HT1080 (cell line): ENCODE results near the gene ARHGAP40. TPM values are rescaled to one million over a fixed set of nuclear protein-coding genes. Genes with fewer than 3 reads are reported as not detected.

ENCODE experiments used
- DNase-seq: peaks from one replicate; pipeline ENCODE4 v3.0.0-alpha.2; 2015; ENCODE audit warnings: low read depth
- total RNA-seq: library from RNA; depleted of rRNA; stranded (reverse); fragments of >200 nt; shearing (Covaris generic); gene quantifications from 2 replicates; pipeline ENCODE4 v1.2.3, GENCODE V29; 2014

ARHGAP40 gene
- total RNA-seq, 1 experiment from 2014 or later: 0.03 TPM

DNA sequence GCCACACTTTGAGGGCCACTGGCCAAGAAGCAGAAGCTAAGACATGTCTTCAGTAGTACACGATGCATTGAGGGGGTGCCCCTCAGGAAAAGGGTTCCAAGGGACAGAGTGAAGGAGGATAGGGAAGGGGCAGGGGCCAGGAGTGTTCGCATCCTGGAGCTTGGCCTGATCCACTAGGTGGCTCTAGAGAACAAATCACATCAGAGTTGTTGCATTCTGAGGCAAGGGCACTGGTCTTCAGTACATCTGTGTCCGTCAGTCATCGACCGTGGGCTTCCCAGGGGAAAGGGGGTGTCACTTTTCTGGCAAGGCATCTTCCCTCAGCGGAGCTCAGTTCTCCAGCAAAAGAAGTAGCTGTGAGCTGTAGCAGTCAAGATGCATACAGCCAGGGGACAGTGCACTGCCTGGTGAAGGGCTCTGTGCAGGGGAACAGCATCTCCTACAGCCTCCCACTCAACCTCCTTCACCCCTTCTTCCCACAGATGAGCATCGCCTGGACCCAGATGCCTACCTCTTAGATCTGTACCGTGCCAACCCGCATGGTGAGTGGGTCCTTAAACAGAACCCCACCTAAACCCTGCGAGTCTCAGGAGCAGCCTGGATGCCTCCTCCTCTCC lies 47.8 kb downstream of the ARHGAP40 start:
- no peak for DNase-seq

DNA sequence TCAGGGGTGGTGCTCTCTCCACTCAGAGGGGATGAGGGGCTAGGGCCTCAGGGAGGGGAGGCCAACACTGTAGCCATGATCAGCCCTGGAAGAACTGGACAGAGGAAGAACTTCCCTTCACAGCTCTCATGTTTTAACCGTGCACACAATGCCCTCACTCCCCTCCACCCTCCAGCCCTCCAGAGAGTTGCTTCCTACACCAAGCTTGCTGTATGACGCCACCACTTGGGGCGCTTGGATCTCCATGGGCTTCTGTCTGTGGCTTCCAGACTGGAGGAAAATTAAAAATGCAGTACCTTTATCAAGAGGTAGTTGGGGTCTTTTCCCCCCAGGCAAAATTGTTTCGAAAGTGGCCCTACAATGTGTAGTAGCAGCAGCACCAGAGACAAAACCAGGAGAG lies 48.4 kb downstream of the ARHGAP40 start:
- DNase-seq: no peak

DNA sequence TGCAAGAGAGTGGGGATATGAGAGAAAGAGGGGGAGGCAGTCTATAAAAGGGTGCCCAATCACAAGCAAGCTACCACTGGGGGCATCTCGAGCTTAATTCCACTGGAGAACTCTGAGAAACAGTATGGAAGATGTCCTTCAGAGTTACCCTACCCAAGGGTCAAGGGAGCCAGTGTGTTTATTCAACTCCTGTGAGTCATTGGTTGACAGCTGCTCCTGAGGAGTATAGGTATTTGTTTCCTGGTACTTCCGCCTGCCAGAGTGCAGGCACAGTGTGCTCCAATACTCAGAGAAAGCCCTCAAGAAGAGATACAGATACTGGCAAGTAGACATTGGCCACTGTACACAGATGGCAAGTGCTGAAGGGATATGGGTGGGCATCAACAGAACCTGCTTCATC lies 49.5 kb downstream of the ARHGAP40 start:
- DNase-seq: no peak

DNA sequence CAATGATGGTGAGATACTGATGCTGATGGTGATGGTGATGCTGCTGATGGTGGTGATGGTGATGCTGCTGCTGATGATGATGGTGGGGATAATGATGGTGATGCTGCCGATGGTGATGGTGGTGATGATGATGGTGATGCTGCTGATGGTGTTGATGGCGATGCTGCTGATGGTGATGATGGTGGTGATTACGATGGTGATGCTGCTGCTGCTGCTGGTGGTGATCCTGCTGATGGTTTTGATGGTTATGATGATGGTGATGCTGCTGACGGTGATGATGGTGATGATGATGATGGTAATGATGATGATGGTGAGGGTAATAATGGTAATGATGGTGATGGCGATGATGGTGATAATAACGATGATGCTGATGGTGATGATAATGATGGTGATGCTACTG lies 50.0 kb downstream of the ARHGAP40 start:
- no peak for DNase-seq

DNA sequence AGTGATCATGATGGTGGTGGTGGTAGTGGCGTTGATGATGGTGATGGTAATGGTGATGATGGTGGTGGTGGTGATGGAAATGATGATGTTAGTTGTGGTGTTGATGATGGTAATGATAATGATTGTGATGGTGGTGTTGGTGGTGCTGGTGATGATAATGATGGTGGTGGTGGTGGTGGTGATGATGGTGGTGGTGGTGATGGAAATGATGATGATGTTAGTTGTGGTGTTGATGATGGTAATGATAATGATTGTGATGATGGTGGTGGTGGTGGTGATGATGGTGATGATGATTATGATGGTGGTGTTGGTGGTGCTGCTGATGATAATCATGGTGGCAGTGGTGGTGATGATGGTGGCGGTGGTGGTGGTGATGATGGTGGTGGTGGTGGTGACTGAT lies 51.4 kb downstream of the ARHGAP40 start:
- no peak for DNase-seq

DNA sequence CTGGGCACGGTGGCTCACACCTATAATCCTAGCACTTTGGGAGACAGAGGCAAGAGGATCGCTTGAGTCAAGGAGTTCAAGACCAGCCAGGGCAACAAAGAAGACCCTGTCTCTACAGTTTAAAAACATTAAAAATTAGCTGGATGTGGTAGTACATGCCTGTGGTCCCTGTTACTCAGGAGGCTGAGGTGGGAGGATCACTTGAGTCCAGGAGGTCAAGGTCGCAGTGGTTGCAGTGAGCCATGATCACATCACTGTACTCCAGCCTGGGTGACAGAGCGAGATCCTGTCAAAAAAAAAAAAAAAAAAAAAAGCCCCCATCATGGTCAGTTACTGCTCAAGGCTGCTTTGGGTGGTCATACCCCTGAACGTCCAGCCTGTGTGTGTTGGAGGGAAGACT lies 55.8 kb downstream of the ARHGAP40 start:
- no peak for DNase-seq

DNA sequence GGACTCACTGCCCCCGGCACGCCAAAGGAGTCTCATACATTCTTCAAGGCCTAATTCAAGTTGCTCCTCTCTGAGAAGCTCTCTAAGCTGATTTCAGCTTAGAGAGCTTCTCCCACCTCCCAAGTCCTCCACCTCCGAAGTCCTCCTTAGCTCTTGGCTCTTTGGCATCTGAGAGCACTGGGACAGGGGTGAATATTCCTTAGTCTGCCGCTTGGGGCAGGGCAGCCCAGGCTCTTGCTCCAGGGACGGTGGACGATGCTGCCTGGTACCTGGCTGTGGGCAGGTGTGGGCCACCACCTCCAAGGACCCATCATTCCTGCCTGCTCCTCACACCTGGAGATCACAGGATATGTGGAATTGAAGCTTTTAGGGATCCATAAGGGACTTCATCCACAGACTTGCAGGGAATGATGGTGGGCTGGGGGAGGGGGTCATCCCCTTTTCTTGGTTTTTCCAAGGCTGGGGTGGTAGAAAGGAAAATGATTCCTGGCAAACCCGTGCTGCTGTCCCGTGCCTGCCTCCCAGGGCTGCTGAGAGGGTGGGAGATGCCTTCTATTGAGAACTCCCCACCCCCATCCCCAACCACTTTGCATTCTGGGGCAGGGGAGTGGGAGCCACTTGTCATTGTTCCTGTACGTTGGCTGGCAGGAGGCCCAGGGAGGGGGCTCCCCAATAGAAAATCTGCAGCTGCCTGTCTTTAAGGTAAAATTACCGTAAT lies 57.4 kb downstream of the ARHGAP40 start:
- DNase-seq: no peak

DNA sequence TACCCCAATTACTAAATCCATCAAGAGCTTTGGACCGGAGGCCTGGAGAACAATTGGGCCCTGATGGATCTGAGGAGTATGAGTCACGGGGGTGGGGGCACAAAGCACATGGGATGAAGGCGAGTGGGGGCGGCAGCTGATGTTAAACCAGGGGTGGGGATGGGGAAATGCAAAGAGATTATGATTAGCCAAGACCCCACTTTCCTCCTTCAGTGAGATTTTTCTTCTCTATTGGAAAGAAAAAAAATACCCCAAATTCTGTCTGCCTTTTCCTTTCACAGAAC lies 57.9 kb downstream of the ARHGAP40 start:
- no peak for DNase-seq

DNA sequence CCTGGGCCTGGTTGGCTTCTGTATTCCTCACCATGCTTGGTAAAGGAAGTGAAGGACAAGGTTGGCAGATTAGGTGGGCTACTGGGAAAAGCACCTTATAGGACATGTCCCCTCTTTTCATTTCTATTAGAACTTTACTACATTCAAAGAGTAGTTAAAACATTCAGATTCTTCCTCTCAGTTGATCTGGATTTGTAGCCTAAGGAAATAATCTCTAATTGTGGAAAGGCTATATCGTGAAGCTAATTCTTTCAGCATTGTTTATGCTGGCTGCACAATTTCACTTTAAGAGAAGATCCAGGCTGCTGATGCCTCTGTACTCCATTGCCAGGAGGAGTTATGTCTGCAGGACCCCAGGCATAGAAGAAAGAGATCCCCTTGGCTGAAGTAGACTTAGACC lies 58.8 kb downstream of the ARHGAP40 start:
- DNase-seq: no peak

DNA sequence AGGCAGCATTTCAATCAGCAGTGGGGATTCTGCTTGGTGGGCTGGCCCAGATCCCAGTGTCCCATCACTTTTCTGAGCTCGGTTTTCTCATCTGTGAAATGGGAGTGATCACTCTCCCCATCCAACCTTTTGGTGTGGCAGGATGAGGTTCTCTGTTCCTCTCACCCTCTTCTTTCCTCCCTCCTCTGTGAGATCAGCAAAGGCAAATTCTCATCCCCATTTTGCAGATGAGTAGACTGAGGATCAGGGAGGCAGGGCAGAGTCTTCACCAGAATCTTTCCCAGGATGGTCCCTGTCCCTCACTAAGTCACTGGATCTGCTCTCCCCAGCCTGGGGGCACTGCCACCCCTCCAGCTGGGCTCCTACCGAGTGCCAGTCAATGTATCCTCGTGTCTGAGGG lies 62.1 kb downstream of the ARHGAP40 start:
- no peak for DNase-seq

DNA sequence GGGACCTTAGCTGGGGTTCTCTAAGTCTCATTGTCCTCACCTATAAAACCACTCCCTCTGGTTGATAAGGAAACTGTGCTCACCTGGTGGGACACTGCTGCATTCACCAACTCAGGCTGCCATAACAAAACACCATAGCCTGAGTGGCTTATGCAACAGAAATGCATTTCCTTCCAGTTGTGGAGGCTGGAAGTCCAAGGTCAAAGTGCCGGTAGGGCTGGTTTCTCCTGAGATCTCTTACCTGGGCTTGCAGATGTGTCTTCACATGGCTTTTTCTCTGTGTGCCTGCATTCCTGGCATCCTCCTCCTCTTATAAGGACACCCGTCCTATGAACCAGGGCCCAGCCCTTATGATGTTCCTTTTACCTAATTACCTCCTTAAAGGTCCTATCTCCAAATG lies 62.7 kb downstream of the ARHGAP40 start:
- DNase-seq: no peak

DNA sequence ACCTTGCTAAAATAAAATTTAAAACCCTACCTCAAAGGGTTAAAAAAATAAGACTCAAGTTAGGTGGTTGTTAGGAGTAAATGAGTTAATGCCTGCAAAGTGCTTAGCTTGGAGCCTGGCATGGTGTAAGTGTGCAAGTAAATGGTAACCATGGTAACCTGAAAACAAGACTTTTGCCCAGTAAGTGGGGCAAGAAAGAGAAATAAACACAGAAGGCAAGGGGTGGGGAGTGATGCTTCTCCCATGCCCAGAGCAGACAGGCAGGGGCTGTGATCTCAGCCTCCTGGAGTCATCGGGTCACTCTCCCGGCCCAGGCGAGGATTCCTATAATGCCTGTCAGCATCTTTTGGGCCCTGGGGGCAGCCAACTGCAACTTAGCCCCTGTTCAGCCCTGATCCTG lies 63.5 kb downstream of the ARHGAP40 start:
- no peak for DNase-seq

DNA sequence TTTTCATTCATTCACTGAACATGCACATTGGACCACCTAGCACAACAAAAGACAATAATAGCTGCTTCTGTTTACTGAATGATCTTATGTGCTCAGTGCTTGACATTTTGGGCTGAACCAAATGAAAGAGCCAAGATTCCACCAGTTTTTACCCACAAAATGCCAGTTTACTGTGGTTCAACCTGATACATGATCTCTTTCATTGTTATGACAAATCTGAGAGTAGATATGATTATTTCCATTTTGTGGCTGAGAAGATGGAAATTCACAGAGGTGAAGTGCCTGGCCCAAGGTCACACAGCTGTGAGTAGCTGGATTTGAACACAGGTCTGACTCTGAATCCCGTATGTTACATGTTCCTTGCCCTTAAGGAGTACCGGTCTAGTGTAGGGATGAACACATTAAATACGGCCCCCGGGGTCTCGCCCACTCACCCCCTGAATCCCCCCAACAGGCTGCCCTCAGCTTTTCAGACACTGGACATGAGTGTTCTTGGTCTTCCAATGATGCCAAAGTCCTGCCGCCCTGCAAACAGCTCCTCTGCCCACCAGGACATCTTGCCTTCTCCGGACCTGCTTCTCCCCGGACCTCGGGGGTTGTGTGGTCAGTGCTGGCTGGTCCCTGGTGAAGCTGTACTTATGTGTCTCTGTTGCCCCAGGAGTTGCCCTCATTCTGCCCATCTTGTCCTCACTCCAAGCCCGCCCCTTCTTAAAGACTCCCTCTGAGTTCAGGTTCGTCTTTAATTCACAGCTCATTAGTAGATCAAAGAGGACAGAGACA lies 64.1 kb downstream of the ARHGAP40 start:
- no peak for DNase-seq

DNA sequence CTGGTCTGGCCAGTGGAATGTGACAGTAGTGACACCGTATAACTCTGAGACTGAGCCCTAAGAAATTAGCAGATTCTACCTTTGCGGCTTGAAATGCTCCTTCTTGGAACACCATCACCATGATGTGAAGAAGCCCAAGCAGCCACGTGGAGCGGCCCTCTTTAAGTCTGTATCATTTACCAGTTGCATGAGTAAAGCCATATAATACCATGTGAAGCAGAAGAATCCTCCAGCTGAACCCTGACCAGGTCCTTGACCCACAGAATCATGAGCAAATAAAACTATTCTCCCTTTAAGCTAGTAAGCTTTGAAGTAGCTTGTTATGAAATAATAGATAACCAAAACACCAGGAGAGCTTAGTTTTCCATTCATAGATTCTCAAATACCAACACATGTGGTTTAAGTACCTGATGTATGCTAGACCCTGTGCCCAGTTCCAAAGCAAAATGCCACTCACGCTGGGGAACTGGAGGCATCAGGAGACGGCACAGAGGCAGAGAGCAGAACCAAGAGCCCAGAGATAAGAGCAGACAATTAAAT lies 65.9 kb downstream of the ARHGAP40 start:
- DNase-seq: no peak

DNA sequence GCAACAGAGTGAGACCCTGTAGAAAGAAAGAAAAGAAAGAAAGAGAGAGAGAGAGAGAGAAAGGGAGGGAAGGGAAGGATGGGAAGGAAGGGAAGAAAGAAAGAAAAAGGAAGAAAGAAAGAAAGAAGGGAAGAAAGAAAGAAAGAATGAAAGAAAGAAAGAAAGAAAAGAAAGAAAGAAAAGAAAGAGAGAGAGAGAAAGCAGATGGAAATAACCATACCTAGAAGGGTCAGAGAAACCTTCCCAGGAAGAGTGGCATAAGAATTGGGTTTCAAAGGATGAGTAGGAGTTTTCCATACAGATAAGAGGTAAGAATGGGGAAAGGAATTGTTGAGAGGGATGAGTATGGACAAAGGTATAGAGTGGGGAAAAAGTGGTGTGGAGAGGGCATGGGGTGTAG lies 68.1 kb downstream of the ARHGAP40 start:
- DNase-seq: no peak

DNA sequence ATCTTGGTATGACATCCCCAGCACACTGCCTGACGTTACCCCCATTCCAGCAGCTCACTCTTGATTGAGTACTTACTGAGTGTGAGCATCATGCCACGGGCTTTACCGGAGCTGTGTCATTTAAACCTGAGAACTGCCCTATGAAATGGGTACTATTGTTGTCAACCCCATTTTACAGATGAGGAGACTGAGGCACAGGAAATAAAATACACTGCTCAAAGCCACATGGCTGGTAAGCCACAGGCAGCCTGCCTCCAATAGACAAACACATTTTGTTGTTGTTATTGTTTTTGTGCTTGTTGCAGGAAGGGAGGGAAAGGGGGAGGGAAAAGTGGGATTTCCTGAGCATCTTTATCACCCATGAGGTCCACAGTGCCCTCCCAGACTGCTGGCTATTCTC lies 69.2 kb downstream of the ARHGAP40 start:
- no peak for DNase-seq

DNA sequence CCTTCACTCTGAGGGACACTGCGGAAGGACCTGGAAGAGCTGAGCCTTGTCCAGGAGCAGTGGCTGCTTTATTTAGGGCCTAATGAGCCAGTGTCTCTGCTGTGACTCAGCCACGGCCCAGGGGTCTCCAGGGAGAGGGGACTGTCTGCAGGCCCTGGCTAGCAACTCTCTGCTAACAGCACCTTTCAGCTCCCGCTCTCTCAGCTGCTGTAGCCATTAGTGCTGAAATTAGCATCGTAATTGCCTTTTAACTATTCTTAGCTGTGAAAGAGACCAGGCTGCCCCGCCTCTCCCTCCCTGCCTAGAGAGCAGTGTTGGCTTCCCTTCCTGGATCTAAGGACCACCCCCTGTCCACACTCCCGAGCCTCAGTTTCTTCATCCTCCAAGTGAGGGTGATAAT lies 69.6 kb downstream of the ARHGAP40 start:
- no peak for DNase-seq

DNA sequence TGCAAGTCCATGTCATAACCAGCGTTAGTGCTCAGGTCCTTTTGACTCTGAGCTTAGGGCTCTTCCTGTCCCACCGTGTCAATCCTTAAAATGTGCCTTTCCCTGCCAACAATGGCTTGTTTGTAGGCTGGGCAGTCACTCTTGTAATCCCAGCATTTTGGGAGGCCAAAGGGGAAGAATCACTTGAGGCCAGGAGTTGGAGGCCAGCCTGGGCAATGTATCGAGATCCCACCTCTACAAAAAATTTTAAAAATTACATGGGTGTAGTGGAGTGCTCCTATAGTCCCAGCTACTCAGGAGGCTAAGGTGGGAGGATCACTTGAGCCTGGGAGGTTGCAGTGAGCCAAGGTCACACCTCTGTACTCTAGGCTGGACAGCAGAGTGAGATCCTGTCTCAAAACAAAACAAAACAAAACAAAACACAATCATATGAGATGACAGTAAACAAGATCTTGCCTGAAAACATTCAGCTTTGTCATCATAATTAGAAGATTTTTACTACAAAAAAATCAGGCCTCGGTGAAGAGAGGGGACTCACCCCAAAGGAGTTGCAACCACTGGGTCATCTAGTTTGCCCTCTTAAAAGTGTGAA lies 70.2 kb downstream of the ARHGAP40 start:
- DNase-seq: no peak

DNA sequence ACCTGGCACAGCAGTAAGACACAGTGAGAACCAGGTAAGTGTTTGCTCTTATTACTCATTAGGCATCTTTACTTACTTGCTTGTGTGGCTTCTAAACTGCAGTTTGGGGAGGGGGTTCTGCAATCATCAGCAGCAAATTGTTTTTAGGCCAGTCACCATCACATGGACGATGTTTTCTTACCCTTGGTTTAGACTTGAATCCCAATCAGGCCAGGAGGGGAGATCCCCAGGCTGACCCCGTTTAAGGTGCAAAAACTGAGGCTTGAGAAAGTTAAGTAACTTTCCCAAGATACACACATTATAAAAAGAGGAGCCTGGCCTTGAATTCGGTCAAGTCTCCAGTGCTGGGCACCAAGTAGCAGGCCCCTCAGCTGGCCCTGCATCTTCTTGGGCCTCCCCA lies 70.9 kb downstream of the ARHGAP40 start:
- DNase-seq: no peak

DNA sequence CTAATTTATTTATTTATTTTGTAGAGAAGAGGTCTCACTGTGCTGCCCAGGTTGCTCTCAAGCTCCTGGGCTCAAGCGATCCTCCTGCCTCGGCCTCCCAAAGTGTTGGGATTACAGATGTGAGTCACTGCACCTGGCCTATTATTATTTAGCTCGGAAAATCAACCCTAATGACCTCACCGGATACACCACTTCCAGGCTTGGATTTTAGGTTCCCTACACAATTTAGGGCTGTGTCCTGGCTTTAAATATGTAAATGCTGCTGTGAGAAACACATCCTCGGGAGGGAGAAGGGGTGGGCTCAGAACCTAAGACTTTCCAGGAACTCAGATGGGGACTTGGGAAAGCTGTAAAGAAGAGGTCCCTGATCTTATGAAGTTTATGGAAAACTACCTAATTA lies 71.7 kb downstream of the ARHGAP40 start:
- no peak for DNase-seq

DNA sequence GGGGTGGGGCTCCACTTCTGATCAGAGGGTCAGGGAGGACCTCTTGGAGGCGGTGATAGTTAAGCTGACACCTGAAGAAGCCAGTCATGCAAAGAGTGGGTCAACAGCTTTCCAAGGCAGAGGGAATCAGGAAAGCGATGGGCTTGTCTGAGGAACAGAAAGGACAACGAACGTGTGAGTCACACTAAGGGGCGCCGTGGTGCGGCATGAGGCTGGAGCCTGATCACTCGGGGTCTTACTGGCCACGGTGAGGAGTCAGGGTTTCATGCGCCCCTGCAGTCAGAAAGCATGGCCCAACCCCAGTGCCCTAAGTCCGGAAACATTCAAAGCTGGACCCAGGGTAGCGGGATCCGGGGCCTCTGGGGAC lies 72.1 kb downstream of the ARHGAP40 start:
- DNase-seq: peak; percentile 31

DNA sequence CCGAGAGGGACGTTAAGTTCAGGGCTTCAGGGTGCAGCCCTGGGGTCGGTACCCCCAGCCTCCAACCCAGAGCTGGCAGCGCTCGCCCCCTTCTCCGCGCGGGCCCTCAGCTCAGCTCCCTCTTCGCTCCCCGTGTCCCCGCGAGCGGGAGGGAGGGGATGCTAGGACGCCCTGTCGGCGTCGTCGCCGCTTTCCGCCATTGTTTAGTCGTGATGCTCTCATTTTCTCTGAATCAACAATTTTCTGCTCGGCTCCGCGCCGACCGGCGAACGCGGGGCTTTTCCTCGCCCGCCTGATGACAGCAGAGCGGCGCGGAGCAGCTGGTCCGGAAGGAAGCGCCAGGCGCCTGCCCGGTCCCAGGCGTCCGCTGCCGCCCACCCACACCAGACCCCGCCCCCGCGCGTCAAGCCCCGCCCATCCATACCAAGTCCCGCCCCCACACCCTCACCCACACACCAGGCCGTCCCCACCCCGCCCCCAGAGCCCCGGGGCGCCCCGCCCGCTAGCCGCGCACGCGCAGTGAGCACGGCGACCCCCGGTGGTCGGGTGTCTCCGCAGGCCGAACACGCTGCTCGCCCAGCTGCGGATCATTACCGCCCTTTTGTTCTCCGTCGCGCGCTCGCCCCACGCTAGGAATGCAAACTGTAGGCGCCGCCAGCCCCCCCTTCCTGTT lies 72.6 kb downstream of the ARHGAP40 start:
- peak; percentile 4 for DNase-seq
